Ishikawa (cell line): ENCODE measurements around the gene ANKRD65.

Experiments
- CEBPB ChIP-seq: IDR thresholded peaks from 2 replicates; pipeline ENCODE4 v1.6.1; 2012
- CREB1 ChIP-seq: IDR thresholded peaks from 2 replicates; pipeline ENCODE4 v1.6.1; 2012; ENCODE audit warnings: low read depth
- EGR1 ChIP-seq: IDR thresholded peaks from 2 replicates; pipeline ENCODE4 v1.6.1; 2012
- EP300 ChIP-seq: IDR thresholded peaks from 2 replicates; pipeline ENCODE4 v1.6.1; 2012; ENCODE audit warnings: borderline replicate concordance
- FOXM1 ChIP-seq: IDR thresholded peaks from 2 replicates; pipeline ENCODE4 v1.6.1; 2012; ENCODE audit warnings: low read depth, borderline replicate concordance
- MAX ChIP-seq: IDR thresholded peaks from 2 replicates; pipeline ENCODE4 v1.6.1; 2012
- NFIC ChIP-seq: IDR thresholded peaks from 2 replicates; pipeline ENCODE4 v1.6.1; 2012
- RAD21 ChIP-seq: IDR thresholded peaks from 2 replicates; pipeline ENCODE4 v1.6.1; 2012; ENCODE audit warnings: low read depth
- REST ChIP-seq: IDR thresholded peaks from 2 replicates; pipeline ENCODE4 v1.6.1; 2012; ENCODE audit warnings: low read depth, mild to moderate bottlenecking
- TAF1 ChIP-seq: IDR thresholded peaks from 2 replicates; pipeline ENCODE4 v1.6.1; 2012; ENCODE audit warnings: low read depth, mild to moderate bottlenecking
- TCF12 ChIP-seq: IDR thresholded peaks from 2 replicates; pipeline ENCODE4 v1.6.1; 2012; ENCODE audit warnings: low read depth
- TEAD4 ChIP-seq: IDR thresholded peaks from 2 replicates; pipeline ENCODE4 v1.6.1; 2012
- USF1 ChIP-seq: IDR thresholded peaks from 2 replicates; pipeline ENCODE4 v1.6.1; 2012
- YY1 ChIP-seq: IDR thresholded peaks from 2 replicates; pipeline ENCODE4 v1.6.1; 2012; ENCODE audit warnings: low read depth
- ZBTB7A ChIP-seq: IDR thresholded peaks from 2 replicates; pipeline ENCODE4 v1.6.1; 2012; ENCODE audit warnings: low read depth

Gene ANKRD65

GRCh38 chr1:1426496-1427105 lies 5.5 kb upstream of the ANKRD65 start:
- no peak for TF ChIP-seq TEAD4
- TF ChIP-seq CREB1 = no peak
- TF ChIP-seq USF1 = no peak
- no peak for TF ChIP-seq RAD21
- no peak for TF ChIP-seq YY1
- TF ChIP-seq EP300 = no peak
- TF ChIP-seq ZBTB7A = no peak

GRCh38 chr1:1425753-1426495 lies 4.8 kb upstream of the ANKRD65 start:
- no peak for TF ChIP-seq CEBPB
- no peak for TF ChIP-seq EGR1
- TF ChIP-seq NFIC = no peak
- TF ChIP-seq TAF1 = no peak
- TF ChIP-seq EP300 = no peak
- no peak for TF ChIP-seq USF1
- no peak for TF ChIP-seq ZBTB7A
- TF ChIP-seq TEAD4 = no peak
- TF ChIP-seq REST = no peak
- no peak for TF ChIP-seq CREB1
- TF ChIP-seq YY1 = no peak
- TF ChIP-seq TCF12 = no peak
- TF ChIP-seq MAX = no peak
- no peak for TF ChIP-seq RAD21
- TF ChIP-seq FOXM1 = no peak

GRCh38 chr1:1425426-1425752 lies 4.3 kb upstream of the ANKRD65 start:
- TF ChIP-seq CREB1 (no peak), MAX (no peak), USF1 (no peak), NFIC (no peak), TCF12 (no peak), RAD21 (no peak), FOXM1 (no peak), REST (no peak), TAF1 (no peak), TEAD4 (no peak), CEBPB (no peak), EGR1 (no peak)

- no peak for TF ChIP-seq CREB1
- TF ChIP-seq USF1 = no peak
- no peak for TF ChIP-seq REST
- no peak for TF ChIP-seq MAX
- no peak for TF ChIP-seq TEAD4
- TF ChIP-seq FOXM1 = no peak
- no peak for TF ChIP-seq CEBPB
- TF ChIP-seq TAF1 = no peak
- TF ChIP-seq ZBTB7A = no peak
- no peak for TF ChIP-seq TCF12
Measured at GRCh38 chr1:1424707-1425106, 3.6 kb upstream of the ANKRD65 start.
